SK-N-SH treated with all-trans-retinoic acid at 6 μM for 48 hours (cell line): ENCODE measurements around the gene MYH1.

ENCODE experiments used
- SNAI2 ChIP-seq: fragments of 250-450 bp; sonication (Bioruptor Pico); IDR thresholded peaks from 2 replicates; pipeline ENCODE4 v1.5.0; 2020; ENCODE audit warnings: mild to moderate bottlenecking, moderate library complexity
- ZFP30 ChIP-seq: fragments of 450-650 bp; formaldehyde crosslinking; IDR thresholded peaks from 2 replicates; pipeline ENCODE4 v1.5.0; 2022; ENCODE audit warnings: mild to moderate bottlenecking, moderate library complexity

GRCh38 chr17:10458701-10459100 lies 59.6 kb downstream of the MYH1 start:
- TF ChIP-seq SNAI2 (CRISPR knock-in tag) (no peak), ZFP30 (no peak)
